Testis (tissue), 2 donors: ENCODE measurements around the gene GRID1.

Experiments used
- POLR2A ChIP-seq: fragments of 450-650 bp; IDR thresholded peaks from one replicate; pipeline ENCODE4 v1.6.1; 2017; ENCODE audit warnings: antibody characterized with exemption, mild to moderate bottlenecking, moderate library complexity
- TF ChIP-seq, protein P1 (sequence below), 3 experiments: fragments of 450-650 bp in 2 of 3; fragments of 200-600 bp in 1 of 3; sonication (generic) in 1 of 3; IDR thresholded peaks; one replicate each; pipeline ENCODE4 v1.5.1; 2016 to 2019; ENCODE audit warnings: antibody characterized with exemption in 3 of 3, mild to moderate bottlenecking in 2 of 3, moderate library complexity in 1 of 3

DNA sequence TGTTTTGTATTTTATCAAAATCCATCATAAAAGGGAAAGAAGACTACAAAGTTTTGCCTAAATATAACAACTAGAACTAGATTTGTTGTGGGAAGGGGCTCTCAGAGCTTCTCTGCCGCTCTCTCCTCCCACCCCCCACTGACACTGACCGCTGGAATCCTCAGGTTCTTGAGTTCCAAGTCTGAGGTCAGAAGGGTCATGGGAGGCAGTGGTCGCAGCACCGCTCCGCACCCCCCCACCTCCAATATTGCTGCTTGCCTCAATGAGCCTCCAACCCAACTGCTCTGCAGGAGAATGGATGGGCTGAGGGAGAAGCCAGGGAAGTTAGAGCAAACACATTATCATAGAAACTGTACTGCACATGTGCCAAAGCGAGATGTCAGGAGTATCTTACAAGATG is 359.4 kb downstream of the GRID1 start:
- TF ChIP-seq, protein P1, sequence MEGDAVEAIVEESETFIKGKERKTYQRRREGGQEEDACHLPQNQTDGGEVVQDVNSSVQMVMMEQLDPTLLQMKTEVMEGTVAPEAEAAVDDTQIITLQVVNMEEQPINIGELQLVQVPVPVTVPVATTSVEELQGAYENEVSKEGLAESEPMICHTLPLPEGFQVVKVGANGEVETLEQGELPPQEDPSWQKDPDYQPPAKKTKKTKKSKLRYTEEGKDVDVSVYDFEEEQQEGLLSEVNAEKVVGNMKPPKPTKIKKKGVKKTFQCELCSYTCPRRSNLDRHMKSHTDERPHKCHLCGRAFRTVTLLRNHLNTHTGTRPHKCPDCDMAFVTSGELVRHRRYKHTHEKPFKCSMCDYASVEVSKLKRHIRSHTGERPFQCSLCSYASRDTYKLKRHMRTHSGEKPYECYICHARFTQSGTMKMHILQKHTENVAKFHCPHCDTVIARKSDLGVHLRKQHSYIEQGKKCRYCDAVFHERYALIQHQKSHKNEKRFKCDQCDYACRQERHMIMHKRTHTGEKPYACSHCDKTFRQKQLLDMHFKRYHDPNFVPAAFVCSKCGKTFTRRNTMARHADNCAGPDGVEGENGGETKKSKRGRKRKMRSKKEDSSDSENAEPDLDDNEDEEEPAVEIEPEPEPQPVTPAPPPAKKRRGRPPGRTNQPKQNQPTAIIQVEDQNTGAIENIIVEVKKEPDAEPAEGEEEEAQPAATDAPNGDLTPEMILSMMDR (IDR thresholded peaks at IDR 0.05), result no peak
- TF ChIP-seq POLR2A, result no peak
